GM12874 (cell line): ENCODE data around the gene CCDC34.

ENCODE experiments used
- CTCF ChIP-seq: IDR thresholded peaks from 2 replicates; pipeline ENCODE4 v1.5.1; 2011; ENCODE audit warnings: low read depth, mild to moderate bottlenecking, control low read depth, low read length, moderate library complexity; ENCODE audit not compliant: insufficient read depth

Gene CCDC34

GRCh38 chr11:27373392-27373791 is 10.4 kb upstream of the CCDC34 start:
- no peak for TF ChIP-seq CTCF

DNA sequence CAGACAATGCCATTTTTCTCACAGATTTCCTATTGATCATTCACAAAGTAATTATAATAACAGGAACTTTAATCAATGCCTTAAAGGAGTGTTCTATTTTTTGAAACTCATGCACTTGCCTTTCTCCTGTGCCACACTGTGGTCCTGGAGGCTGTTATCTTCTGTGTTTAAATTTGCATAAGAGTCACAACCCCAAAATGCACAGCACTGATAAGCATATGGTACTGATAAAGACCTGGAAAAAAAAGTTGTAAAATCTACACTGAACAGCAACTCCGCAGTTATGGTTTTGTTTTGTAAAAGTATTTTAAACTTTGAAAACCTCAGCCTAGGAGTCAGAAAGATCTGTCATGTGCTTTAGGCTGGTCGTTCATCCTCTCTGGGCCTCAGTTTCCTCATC is 9.1 kb upstream of the CCDC34 start:
- TF ChIP-seq CTCF, result no peak

DNA sequence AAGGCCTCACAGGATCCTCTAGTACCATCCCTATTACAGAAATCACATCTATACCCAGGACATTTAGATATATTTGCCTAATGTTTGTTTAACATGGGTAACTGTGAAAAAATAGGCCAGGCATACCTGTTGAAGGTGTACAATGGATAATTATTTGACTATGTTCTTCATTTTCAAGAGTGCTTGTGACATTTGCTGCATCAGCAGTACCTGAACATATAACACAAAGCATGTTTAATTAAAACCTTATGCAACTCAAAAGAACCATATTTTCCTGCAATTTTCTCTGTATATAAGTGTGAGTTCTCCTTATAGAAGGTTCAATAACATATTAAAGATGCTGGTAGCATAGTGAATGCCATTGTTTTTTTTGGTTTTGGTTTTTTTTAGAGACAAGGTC is 8.5 kb upstream of the CCDC34 start:
- TF ChIP-seq CTCF, result no peak

DNA sequence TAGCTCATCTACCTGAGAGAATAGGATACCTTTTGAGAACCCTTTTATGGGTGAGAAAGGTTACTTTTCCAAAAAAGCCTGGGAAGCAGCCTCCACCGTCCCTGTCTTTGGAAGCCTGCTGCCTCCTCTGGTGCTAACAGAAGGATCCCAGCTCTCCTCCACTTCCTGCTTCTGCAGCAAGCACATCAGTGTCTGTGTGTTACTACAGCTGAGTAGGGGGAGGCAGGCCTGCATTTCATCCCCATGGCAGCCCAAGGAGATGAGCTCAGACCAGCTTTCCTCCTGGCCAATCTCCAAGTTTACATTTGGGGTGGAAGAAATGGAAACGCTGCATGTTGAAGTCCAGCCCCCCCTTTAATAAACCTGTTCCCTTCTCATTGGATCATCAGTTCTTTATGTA is 7.4 kb upstream of the CCDC34 start:
- TF ChIP-seq CTCF, result no peak

DNA sequence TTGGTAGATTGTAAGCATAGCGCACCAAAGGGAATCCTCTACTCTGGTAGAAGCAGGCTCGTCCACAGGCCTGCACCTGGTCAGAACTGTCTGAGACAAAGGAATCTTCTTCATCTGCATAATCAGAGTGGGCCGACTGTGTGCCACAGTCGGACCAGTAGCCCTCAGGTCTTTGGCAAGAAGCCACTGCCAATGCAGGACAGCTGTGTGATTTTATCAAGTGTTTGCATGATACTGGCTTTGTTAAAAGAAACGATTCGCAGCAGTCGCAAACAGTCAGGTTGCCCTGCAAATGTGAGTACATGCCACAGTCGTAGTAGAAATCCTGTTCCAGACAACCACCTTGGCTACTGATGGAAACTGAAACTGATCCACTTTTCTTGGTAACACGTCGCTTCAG is 4.9 kb upstream of the CCDC34 start:
- no peak for TF ChIP-seq CTCF

DNA sequence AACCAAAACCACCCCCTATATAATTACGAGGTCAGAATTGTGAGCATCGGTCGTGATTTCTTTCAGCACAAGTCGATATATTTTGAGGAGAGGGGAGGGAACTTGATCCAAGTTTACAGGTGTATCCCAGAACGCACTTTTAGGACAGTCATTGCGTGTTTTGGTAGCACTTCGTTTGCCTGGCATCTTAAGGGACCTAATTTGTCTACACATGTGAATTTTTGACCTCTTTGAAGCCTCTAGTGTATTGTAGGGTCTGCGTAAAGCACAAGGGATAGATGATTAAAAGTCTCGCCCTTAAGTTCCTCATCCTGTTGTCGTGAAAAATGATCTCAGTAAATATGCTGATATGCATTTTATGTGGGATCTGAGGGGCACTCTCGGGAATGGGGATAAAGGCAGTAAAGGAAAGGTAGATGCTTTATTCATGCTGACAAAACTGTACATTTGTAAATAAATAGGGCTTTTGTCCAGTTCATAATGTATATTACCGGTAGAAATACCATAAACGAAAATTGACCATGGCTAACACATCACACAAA is 632 bp upstream of the CCDC34 start:
- no peak for TF ChIP-seq CTCF

DNA sequence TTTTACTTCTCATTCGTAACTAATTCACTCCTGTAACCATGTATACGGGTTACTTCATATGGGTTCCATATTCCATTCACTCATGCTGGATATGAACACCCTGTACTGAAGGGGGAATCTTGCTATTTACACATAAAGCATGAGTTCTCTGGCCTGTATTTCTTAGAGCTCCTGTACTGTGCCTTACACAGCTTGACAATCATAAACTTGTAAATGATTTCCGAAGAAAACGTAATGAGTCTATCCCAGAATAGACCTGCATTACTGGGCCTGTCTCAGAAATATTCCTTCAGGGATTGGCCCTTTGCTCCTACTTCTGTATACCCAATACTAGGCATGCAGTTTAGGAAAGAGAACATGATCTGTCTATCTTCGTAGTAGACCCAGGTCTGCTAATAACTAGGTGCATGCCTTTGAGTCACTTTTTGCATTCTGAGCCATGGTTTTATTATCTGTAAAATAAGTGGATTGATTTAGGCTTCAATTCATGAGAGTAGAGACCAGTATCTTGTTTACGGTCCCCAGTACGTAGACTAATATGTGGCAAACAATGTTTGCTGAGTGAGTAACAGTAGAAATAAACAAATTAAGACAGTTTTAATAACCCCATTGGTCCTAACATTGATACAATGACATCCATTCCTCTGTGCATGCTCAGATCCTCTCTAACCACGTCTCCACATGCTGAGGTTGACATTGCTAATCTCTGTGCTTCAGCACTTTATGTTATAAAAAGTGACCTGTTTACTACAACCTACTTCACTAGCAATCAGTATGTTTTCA is 1.2 kb downstream of the CCDC34 start:
- TF ChIP-seq CTCF, result no peak
